IMR-90 (cell line): ENCODE data around the gene ASPG. TPM values are rescaled to one million over a fixed set of nuclear protein-coding genes. Genes with fewer than 3 reads are reported as not detected.

Experiments used
- ATAC-seq: fragments of 200-7000 bp; cut with Tn5 transposase; 2 replicates; pipeline ENCODE4 v1.9.1; 2020; ENCODE audit warnings: low read depth, mild to moderate bottlenecking, moderate library complexity
- BruUV-seq: library from RNA; stranded (reverse); fragments of 400-500 nt; replicated peaks from 2 replicates; lab custom pipeline; 2021; lab: Mats Ljungman, UMichigan
- CTCF ChIA-PET: fragments of 300-600 bp; formaldehyde crosslinking; extraction: SDS; loops from one replicate; lab custom pipeline; 2021; ENCODE audit warnings: antibody characterized with exemption; lab: Yijun Ruan, JAX
- POLR2A ChIA-PET: fragments of 300-600 bp; sonication (Branson Sonifier 250); formaldehyde crosslinking; loops from one replicate; lab custom pipeline; 2022; ENCODE audit warnings: antibody characterized with exemption; ENCODE audit not compliant: unreplicated experiment; lab: Charles Lee
- DNase-seq: peaks from one replicate; pipeline ENCODE4 v3.0.0; 2013
- H2AFZ ChIP-seq: replicated peaks from 2 replicates; pipeline ENCODE3; 2013; ENCODE audit warnings: low read length, mild to moderate bottlenecking; ENCODE audit not compliant: poor library complexity
- H2AK5ac ChIP-seq: 2 replicates; pipeline ENCODE4 v1.6.1; 2013; ENCODE audit warnings: low read depth, low read length, inconsistent platforms
- H2AK9ac ChIP-seq: replicated peaks from 2 replicates; pipeline ENCODE3; 2013; ENCODE audit warnings: mild to moderate bottlenecking, low read depth, low read length, moderate library complexity; ENCODE audit not compliant: poor library complexity
- H2BK120ac ChIP-seq: 2 replicates; pipeline ENCODE4 v1.6.1; 2013; ENCODE audit warnings: low read depth, low read length, inconsistent platforms
- H2BK15ac ChIP-seq: 3 replicates; pipeline ENCODE4 v1.6.1; 2013; ENCODE audit warnings: low read depth, low read length, inconsistent platforms
- H2BK20ac ChIP-seq: 2 replicates; pipeline ENCODE4 v1.6.1; 2013; ENCODE audit warnings: low read depth, mild to moderate bottlenecking, inconsistent platforms, low read length, moderate library complexity
- H2BK5ac ChIP-seq: 2 replicates; pipeline ENCODE4 v1.6.1; 2013; ENCODE audit warnings: mild to moderate bottlenecking, low read depth, low read length, inconsistent platforms; ENCODE audit not compliant: poor library complexity, severe bottlenecking
- H3K14ac ChIP-seq: replicated peaks from 2 replicates; pipeline ENCODE4 v1.6.1; 2013; ENCODE audit warnings: low read depth, low read length, inconsistent platforms
- H3K18ac ChIP-seq: 2 replicates; pipeline ENCODE4 v1.6.1; 2013; ENCODE audit warnings: low read depth, low read length, control low read depth
- H3K23ac ChIP-seq: 2 replicates; pipeline ENCODE4 v1.6.1; 2013; ENCODE audit warnings: low read depth, low read length, inconsistent platforms
- H3K27ac ChIP-seq: 2 replicates; pipeline ENCODE4 v1.5.1; 2013; ENCODE audit warnings: mild to moderate bottlenecking, control low read depth, low read length; ENCODE audit not compliant: insufficient read depth
- H3K27me3 ChIP-seq: 2 replicates; pipeline ENCODE4 v1.6.1; 2013; ENCODE audit warnings: low read length; ENCODE audit not compliant: control insufficient read depth, insufficient read depth
- H3K36me3 ChIP-seq: 2 replicates; pipeline ENCODE4 v1.6.1; 2013; ENCODE audit warnings: low read length, mixed read lengths; ENCODE audit not compliant: control insufficient read depth, insufficient read depth
- H3K4ac ChIP-seq: 2 replicates; pipeline ENCODE4 v1.6.1; 2013; ENCODE audit warnings: low read depth, low read length, inconsistent platforms
- H3K4me1 ChIP-seq: 2 replicates; pipeline ENCODE4 v1.6.1; 2013; ENCODE audit warnings: low read length, mixed read lengths; ENCODE audit not compliant: control insufficient read depth, insufficient read depth
- H3K4me2 ChIP-seq: 2 replicates; pipeline ENCODE4 v1.6.1; 2013; ENCODE audit warnings: low read depth, mild to moderate bottlenecking, control low read depth, low read length, moderate library complexity
- H3K4me3 ChIP-seq: 2 replicates; pipeline ENCODE4 v1.5.1; 2013; ENCODE audit warnings: low read depth, mild to moderate bottlenecking, control low read depth, low read length, moderate library complexity; ENCODE audit not compliant: insufficient read depth
- H3K56ac ChIP-seq: 2 replicates; pipeline ENCODE4 v1.6.1; 2013; ENCODE audit warnings: low read length, inconsistent platforms; ENCODE audit not compliant: insufficient read depth; ENCODE audit errors: extremely low read depth
- H3K79me1 ChIP-seq, 2 experiments: 2 replicates each; pipeline ENCODE4 v1.6.1; 2013; ENCODE audit warnings: low read length in 2 of 2, inconsistent platforms in 1 of 2, low read depth in 1 of 2
- H3K9ac ChIP-seq: 2 replicates; pipeline ENCODE4 v1.6.1; 2013; ENCODE audit warnings: low read depth, low read length, control low read depth
- H3K9me1 ChIP-seq: 2 replicates; pipeline ENCODE4 v1.6.1; 2013; ENCODE audit warnings: low read length, inconsistent platforms; ENCODE audit not compliant: insufficient read depth
- H3K9me3 ChIP-seq: 2 replicates; pipeline ENCODE4 v1.6.1; 2013; ENCODE audit warnings: low read length; ENCODE audit not compliant: control insufficient read depth, insufficient read depth
- H4K20me1 ChIP-seq: 2 replicates; pipeline ENCODE4 v1.6.1; 2013; ENCODE audit warnings: low read length, inconsistent platforms; ENCODE audit not compliant: insufficient read depth
- H4K5ac ChIP-seq: 2 replicates; pipeline ENCODE4 v1.6.1; 2013; ENCODE audit warnings: mild to moderate bottlenecking, low read depth, low read length, control low read depth
- H4K8ac ChIP-seq, 2 experiments: 2 replicates each; pipeline ENCODE4 v1.6.1; 2013; ENCODE audit warnings: low read depth in 2 of 2, low read length in 2 of 2, control low read depth in 1 of 2, inconsistent platforms in 1 of 2
- H4K91ac ChIP-seq: 2 replicates; pipeline ENCODE4 v1.6.1; 2013; ENCODE audit warnings: low read depth, low read length, inconsistent platforms; ENCODE audit not compliant: insufficient read depth
- BHLHE40 ChIP-seq: fragments of 150-350 bp; IDR thresholded peaks from 2 replicates; pipeline ENCODE4 v1.6.1; 2016; ENCODE audit warnings: mild to moderate bottlenecking, low read depth, low read length
- CEBPB ChIP-seq: IDR thresholded peaks from 2 replicates; pipeline ENCODE4 v1.6.1; 2012; ENCODE audit warnings: low read depth, low read length, improper control_type of control experiment
- ELK1 ChIP-seq: fragments of 150-350 bp; IDR thresholded peaks from 2 replicates; pipeline ENCODE4 v1.6.1; 2016; ENCODE audit warnings: low read depth, mild to moderate bottlenecking, low read length, moderate library complexity, borderline replicate concordance
- FOS ChIP-seq: fragments of 150-350 bp; IDR thresholded peaks from 2 replicates; pipeline ENCODE4 v1.6.1; 2016; ENCODE audit warnings: low read depth, low read length
- MAZ ChIP-seq: IDR thresholded peaks from 2 replicates; pipeline ENCODE4 v1.6.1; 2012; ENCODE audit warnings: low read depth, mild to moderate bottlenecking, low read length, improper control_type of control experiment, moderate library complexity, borderline replicate concordance
- MXI1 ChIP-seq: IDR thresholded peaks from 2 replicates; pipeline ENCODE4 v1.6.1; 2012; ENCODE audit warnings: low read depth, mild to moderate bottlenecking, low read length, moderate library complexity, borderline replicate concordance
- NFE2L2 ChIP-seq: fragments of 150-350 bp; IDR thresholded peaks from 2 replicates; pipeline ENCODE4 v1.6.1; 2016; ENCODE audit warnings: low read depth, mild to moderate bottlenecking, low read length
- SMC3 ChIP-seq: fragments of 150-350 bp; IDR thresholded peaks from 2 replicates; pipeline ENCODE4 v1.6.1; 2016; ENCODE audit warnings: low read depth, mild to moderate bottlenecking, antibody characterized with exemption, low read length, moderate library complexity
- WGBS, 2 experiments: methylation state at CpG; one replicate each; pipeline versions ENCODE4 v1.1.5 to v1.1.7; 2013; ENCODE audit warnings: missing lambda C conversion rate in 2 of 2; ENCODE audit not compliant: insufficient read length in 1 of 2; ENCODE audit errors: extremely low coverage in 2 of 2; 5-methylcytosine and 5-hydroxymethylcytosine counted together
- dilution Hi-C: fragments of 300-500 bp; cut with HindIII; formaldehyde crosslinking; loops from one replicate; pipeline ENCODE4 v1.14.3; 2018; ENCODE audit warnings: low sequenced_read_pairs; ENCODE audit not compliant: unreplicated experiment
- in situ Hi-C: fragments of 300-500 bp; cut with MboI; formaldehyde crosslinking; loops from 3 replicates; pipeline ENCODE4 v1.14.3; 2019; ENCODE audit warnings: low sequenced_read_pairs, inconsistent platforms, mixed read lengths
- intact Hi-C: fragments of 100-400 bp; cut with micrococcal nuclease; formaldehyde crosslinking; loops from 2 replicates; pipeline ENCODE4 v1.10.0; 2022
- polyA plus RNA-seq, 3 experiments: library from polyadenylated mRNA; depleted of rRNA; stranded (reverse); fragments of >200 nt; gene quantifications; 2 replicates each; pipeline ENCODE4 v1.2.3, GENCODE V29; 2012; ENCODE audit warnings: low replicate concordance in 1 of 3
- total RNA-seq: library from RNA; depleted of rRNA; stranded (reverse); fragments of >200 nt; gene quantifications from 2 replicates; pipeline ENCODE4 v1.2.3, GENCODE V29; 2012
- TF ChIP-seq, protein P1 (sequence below): conservative IDR thresholded peaks from 2 replicates; pipeline ENCODE4 v1.5.1; 2012; ENCODE audit warnings: mild to moderate bottlenecking, low read depth, low read length, improper control_type of control experiment

The ASPG gene
- total and polyA plus RNA-seq, 2 of the 4 experiments (the other 2 are of a cell fraction): not detected

DNA sequence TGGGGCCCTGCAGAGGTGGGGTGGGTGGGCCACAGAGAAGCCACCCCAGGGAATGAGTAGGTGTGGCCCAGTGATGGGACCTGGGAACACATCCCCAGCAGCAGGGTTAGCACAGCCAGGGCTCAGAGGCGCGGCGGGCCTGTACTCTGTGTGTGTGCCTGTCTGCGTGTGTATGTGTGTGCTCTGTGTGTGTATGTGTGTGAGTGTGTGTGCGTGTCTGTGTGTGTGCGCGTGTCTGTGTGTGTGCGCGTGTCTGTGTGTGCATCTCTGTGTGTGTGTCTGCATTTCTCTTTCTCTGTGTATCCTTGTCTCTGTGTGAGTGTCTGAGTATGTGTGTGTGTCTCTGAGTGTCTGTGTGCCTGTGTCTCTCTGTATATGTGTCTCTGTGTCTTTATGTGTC, 79.0 kb downstream of the ASPG start:
- H4K20me1 ChIP-seq: no peaks in the 10 kb centered on the region
- no peaks in the 10 kb centered on the region for H3K4me1 ChIP-seq
- no CpG with 5 or more reads among the region's 9 CpGs for WGBS, 2 experiments
- BruUV-seq: no TSS peak
- H3K9me1 ChIP-seq: no peaks in the 10 kb centered on the region
- no peak overlapping the region for H3K27ac ChIP-seq
- no peak overlapping the region for H2BK15ac ChIP-seq
- dilution Hi-C loops: no loop called here
- no peak overlapping the region for H3K9ac ChIP-seq
- ChIA-PET POLR2A (no interaction called here), CTCF (no interaction called here)
- no peak overlapping the region for H2BK20ac ChIP-seq
- no peak overlapping the region for H4K91ac ChIP-seq
- no peak for ATAC-seq
- H3K4me2 ChIP-seq: no peak overlapping the region
- H4K5ac ChIP-seq: no peak overlapping the region
- H3K4me3 ChIP-seq: no peak overlapping the region
- H2AFZ ChIP-seq: no peak overlapping the region
- DNase-seq: no peak
- TF ChIP-seq ELK1 (no peak), MXI1 (no peak), MAZ (no peak), BHLHE40 (no peak), CEBPB (no peak), SMC3 (no peak), FOS (no peak), NFE2L2 (no peak)
- TF ChIP-seq, protein P1, sequence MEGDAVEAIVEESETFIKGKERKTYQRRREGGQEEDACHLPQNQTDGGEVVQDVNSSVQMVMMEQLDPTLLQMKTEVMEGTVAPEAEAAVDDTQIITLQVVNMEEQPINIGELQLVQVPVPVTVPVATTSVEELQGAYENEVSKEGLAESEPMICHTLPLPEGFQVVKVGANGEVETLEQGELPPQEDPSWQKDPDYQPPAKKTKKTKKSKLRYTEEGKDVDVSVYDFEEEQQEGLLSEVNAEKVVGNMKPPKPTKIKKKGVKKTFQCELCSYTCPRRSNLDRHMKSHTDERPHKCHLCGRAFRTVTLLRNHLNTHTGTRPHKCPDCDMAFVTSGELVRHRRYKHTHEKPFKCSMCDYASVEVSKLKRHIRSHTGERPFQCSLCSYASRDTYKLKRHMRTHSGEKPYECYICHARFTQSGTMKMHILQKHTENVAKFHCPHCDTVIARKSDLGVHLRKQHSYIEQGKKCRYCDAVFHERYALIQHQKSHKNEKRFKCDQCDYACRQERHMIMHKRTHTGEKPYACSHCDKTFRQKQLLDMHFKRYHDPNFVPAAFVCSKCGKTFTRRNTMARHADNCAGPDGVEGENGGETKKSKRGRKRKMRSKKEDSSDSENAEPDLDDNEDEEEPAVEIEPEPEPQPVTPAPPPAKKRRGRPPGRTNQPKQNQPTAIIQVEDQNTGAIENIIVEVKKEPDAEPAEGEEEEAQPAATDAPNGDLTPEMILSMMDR: no peak
- H3K79me1 ChIP-seq: no peaks in the 10 kb centered on the region
- intact Hi-C loops: no loop called here
- no peaks in the 10 kb centered on the region for H3K27me3 ChIP-seq
- no peak overlapping the region for H3K18ac ChIP-seq
- no peak overlapping the region for H2AK5ac ChIP-seq
- no peak overlapping the region for H2BK120ac ChIP-seq
- H2BK5ac ChIP-seq: no peak overlapping the region
- in situ Hi-C loops: no loop called here
- H3K4ac ChIP-seq: no peak overlapping the region
- no peak overlapping the region for H4K8ac ChIP-seq
- H3K36me3 ChIP-seq: no peaks in the 10 kb centered on the region
- H2AK9ac ChIP-seq: no peak overlapping the region
- no peak overlapping the region for H3K23ac ChIP-seq
- H3K14ac ChIP-seq: no peak overlapping the region
- H3K9me3 ChIP-seq: peaks cover 30% of the 10 kb centered on the region
- no peak overlapping the region for H3K56ac ChIP-seq
